GF-D8 (cell line): Measurements from ENCODE around the gene ABHD17B.
"Not testable (repeated sequence)": the region's sequence is repeated elsewhere in the genome, so short reads cannot be mapped to it uniquely, and the experiment has no call there.

Experiments used
- DNase-seq: peaks from one replicate; lab custom pipeline; 2025; lab: John Stamatoyannopoulos, UW

The ABHD17B gene

GRCh38 chr9:71911061-71911907 is at the start of gene ABHD17B, which contains the start of gene C9orf85:
Gene ABHD17B (minus strand): TSS chr9:71911193. CDS start chr9:71875080, 36,113 bp downstream.
Gene C9orf85 (plus strand): TSS chr9:71911639. CDS start chr9:71911735, 96 bp downstream.
- DNase-seq = peak; percentile 99

- DNase-seq = peak; percentile 14
These were observed 44.4 kb upstream of the ABHD17B start for GRCh38 chr9:71955300-71955915.

- not testable (repeated sequence) for DNase-seq
These were observed 43.7 kb upstream of the ABHD17B start for GRCh38 chr9:71954652-71955051.

- no peak for DNase-seq
These were observed 33.9 kb upstream of the ABHD17B start for GRCh38 chr9:71944754-71945375.

GRCh38 chr9:71941998-71942567 is 31.1 kb upstream of the ABHD17B start:
- DNase-seq = no peak

GRCh38 chr9:71941060-71941568 is 30.1 kb upstream of the ABHD17B start:
- no peak for DNase-seq

- no peak for DNase-seq
These were observed 26.9 kb upstream of the ABHD17B start for GRCh38 chr9:71937898-71938297.

- no peak for DNase-seq
These were observed 26.2 kb upstream of the ABHD17B start for GRCh38 chr9:71937070-71937625.

GRCh38 chr9:71936066-71936465 is 25.1 kb upstream of the ABHD17B start:
- DNase-seq = no peak

- DNase-seq = no peak
These were observed 20.2 kb upstream of the ABHD17B start for GRCh38 chr9:71931166-71931565.

- DNase-seq = no peak
These were observed 18.9 kb upstream of the ABHD17B start for GRCh38 chr9:71929791-71930440.

GRCh38 chr9:71929223-71929622 is 18.2 kb upstream of the ABHD17B start:
- DNase-seq = no peak

GRCh38 chr9:71928806-71929205 is 17.8 kb upstream of the ABHD17B start:
- no peak for DNase-seq

GRCh38 chr9:71928376-71928775 is 17.4 kb upstream of the ABHD17B start:
- DNase-seq = no peak

GRCh38 chr9:71925834-71926233 is 14.8 kb upstream of the ABHD17B start:
- no peak for DNase-seq

GRCh38 chr9:71924576-71924975 is 13.6 kb upstream of the ABHD17B start:
- DNase-seq = no peak

GRCh38 chr9:71921190-71921814 is 10.3 kb upstream of the ABHD17B start:
- DNase-seq = no peak

GRCh38 chr9:71920456-71921189 is 9.6 kb upstream of the ABHD17B start:
- no peak for DNase-seq

GRCh38 chr9:71918419-71918818 is 7.4 kb upstream of the ABHD17B start:
- DNase-seq = no peak

- no peak for DNase-seq
These were observed 6.0 kb upstream of the ABHD17B start for GRCh38 chr9:71916834-71917534.
